PC-3 (cell line): ENCODE results near the gene FOSB.

ENCODE experiments used
- EZH2phosphoT487 ChIP-seq: fragments of 300-600 bp; sonication (generic); IDR thresholded peaks from 2 replicates; pipeline ENCODE4 v1.6.1; 2018; ENCODE audit warnings: mild to moderate bottlenecking, antibody characterized with exemption, low read length, borderline replicate concordance
- TF ChIP-seq, protein P1 (sequence below): fragments of 300-600 bp; sonication (generic); conservative IDR thresholded peaks from 2 replicates; pipeline ENCODE4 v1.5.1; 2017; ENCODE audit warnings: antibody characterized with exemption, low read depth, mild to moderate bottlenecking, low read length

DNA sequence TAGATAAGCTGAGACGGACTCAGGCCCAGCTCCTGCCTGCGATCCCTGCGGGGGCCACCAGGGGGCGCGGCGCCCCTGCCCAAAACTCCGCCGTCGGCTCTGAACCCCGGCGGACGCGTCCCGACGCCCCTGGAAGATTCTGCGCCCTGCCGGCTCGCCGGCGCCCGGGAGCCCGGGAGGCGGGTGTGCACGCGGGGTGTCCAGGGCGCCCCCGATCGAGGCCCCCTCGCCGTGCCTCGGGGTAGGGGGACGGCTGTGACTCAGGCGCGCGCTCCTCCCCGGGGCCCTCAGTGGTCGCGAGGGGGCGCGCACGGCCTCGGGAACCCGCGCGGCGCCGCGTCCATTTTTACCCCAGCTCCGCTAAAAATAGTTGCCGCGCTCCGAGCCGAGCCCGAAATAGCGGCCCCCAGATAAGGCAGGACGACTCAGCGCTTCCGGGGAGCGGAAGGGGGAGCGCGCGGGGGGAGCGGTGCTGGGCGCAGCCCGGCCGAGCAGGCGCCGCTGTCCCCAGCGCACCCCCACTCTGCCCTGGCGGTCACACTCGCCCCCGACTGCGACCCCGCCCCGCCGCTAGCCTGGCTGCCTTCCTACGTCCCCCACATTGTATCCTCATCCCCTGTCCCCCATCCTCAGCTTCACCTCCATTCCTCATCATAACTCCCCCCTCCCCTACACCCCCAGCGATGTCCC, 28.1 kb upstream of the FOSB start:
- no peak for TF ChIP-seq EZH2phosphoT487
- TF ChIP-seq, protein P1, sequence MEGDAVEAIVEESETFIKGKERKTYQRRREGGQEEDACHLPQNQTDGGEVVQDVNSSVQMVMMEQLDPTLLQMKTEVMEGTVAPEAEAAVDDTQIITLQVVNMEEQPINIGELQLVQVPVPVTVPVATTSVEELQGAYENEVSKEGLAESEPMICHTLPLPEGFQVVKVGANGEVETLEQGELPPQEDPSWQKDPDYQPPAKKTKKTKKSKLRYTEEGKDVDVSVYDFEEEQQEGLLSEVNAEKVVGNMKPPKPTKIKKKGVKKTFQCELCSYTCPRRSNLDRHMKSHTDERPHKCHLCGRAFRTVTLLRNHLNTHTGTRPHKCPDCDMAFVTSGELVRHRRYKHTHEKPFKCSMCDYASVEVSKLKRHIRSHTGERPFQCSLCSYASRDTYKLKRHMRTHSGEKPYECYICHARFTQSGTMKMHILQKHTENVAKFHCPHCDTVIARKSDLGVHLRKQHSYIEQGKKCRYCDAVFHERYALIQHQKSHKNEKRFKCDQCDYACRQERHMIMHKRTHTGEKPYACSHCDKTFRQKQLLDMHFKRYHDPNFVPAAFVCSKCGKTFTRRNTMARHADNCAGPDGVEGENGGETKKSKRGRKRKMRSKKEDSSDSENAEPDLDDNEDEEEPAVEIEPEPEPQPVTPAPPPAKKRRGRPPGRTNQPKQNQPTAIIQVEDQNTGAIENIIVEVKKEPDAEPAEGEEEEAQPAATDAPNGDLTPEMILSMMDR: peak; percentile 86
